K562 (cell line): ENCODE results near the gene ASB15. TPM values are rescaled to one million over a fixed set of nuclear protein-coding genes. Genes with fewer than 3 reads are reported as not detected.

Experiments
- ATAC-seq: fragments of 200-7000 bp; cut with Tn5 transposase; 3 replicates; pipeline ENCODE4 v1.9.1; 2020; ENCODE audit warnings: moderate library complexity
- BruUV-seq: library from RNA; stranded (reverse); fragments of 400-500 nt; replicated peaks from 2 replicates; lab custom pipeline; 2021; lab: Mats Ljungman, UMichigan
- CTCF ChIA-PET: fragments of 300-600 bp; formaldehyde crosslinking; extraction: SDS; loops from one replicate; lab custom pipeline; 2021; ENCODE audit warnings: low intra/inter-chr PET ratio; lab: Yijun Ruan, JAX
- POLR2A ChIA-PET: fragments of 300-600, 350-650 bp; sonication (Branson Sonifier 250); formaldehyde crosslinking; extraction: SDS; loops from one replicate; lab custom pipeline; 2021; ENCODE audit warnings: antibody characterized with exemption, inconsistent platforms; lab: Yijun Ruan, JAX
- DNase-seq, 4 experiments: peaks; one replicate each; pipeline versions ENCODE4 v3.0.0 to v3.0.0-alpha.2; 2011 to 2018; ENCODE audit warnings: low spot score in 3 of 4, mixed read lengths in 3 of 4; ENCODE audit errors: extremely low read depth in 1 of 4
- FAIRE-seq: peaks from 2 replicates; lab custom pipeline; 2011; peaks lifted over from hg19 to GRCh38; lab: Jason Lieb, UNC
- H2AFZ ChIP-seq: 2 replicates; pipeline ENCODE4 v1.6.0; 2011; ENCODE audit warnings: low read depth, low read length, control low read depth, inconsistent platforms
- H3K27ac ChIP-seq: fragments of 200-600 bp; 3 replicates; pipeline ENCODE4 v1.8.0; 2011; ENCODE audit warnings: low read depth, mild to moderate bottlenecking, control low read depth, inconsistent platforms, low read length, moderate library complexity, mixed read lengths; ENCODE audit errors: extremely low read depth
- H3K27me3 ChIP-seq, 2 experiments: fragments of 300-600 bp in 1 of 2; 2 replicates in 1 of 2; 3 replicates in 1 of 2; pipeline versions ENCODE4 v1.6.0 to v1.8.0; 2011; ENCODE audit warnings: inconsistent platforms in 2 of 2, low read length in 2 of 2, mild to moderate bottlenecking in 1 of 2, mixed read lengths in 1 of 2, moderate library complexity in 1 of 2; ENCODE audit not compliant: control insufficient read depth in 2 of 2, insufficient read depth in 2 of 2
- H3K36me3 ChIP-seq: fragments of 300-600 bp; 3 replicates; pipeline ENCODE4 v1.8.0; 2011; ENCODE audit warnings: mild to moderate bottlenecking, low read length, inconsistent platforms; ENCODE audit not compliant: control insufficient read depth, insufficient read depth
- H3K4me1 ChIP-seq, 2 experiments: fragments of 200-600 bp in 1 of 2; replicated peaks in 1 of 2; 2 replicates in 1 of 2; 3 replicates in 1 of 2; pipeline versions ENCODE4 v1.5.1 to v1.8.0; 2011; ENCODE audit warnings: inconsistent platforms in 2 of 2, low read length in 2 of 2, mild to moderate bottlenecking in 1 of 2, mixed read lengths in 1 of 2, moderate library complexity in 1 of 2; ENCODE audit not compliant: control insufficient read depth in 2 of 2, insufficient read depth in 2 of 2
- H3K4me2 ChIP-seq: 2 replicates; pipeline ENCODE4 v1.6.1; 2011; ENCODE audit warnings: low read length, control low read depth, inconsistent platforms, mixed read lengths; ENCODE audit not compliant: insufficient read depth
- H3K4me3 ChIP-seq: fragments of 200-600 bp; sonication (generic), shearing (Covaris generic); 2 replicates; pipeline ENCODE4 v1.5.1; 2016; ENCODE audit warnings: control low read depth, inconsistent platforms
- H3K79me2 ChIP-seq: fragments of 200-600 bp; 3 replicates; pipeline ENCODE4 v1.8.0; 2011; ENCODE audit warnings: low read length, inconsistent platforms; ENCODE audit not compliant: control insufficient read depth, insufficient read depth
- H3K9ac ChIP-seq, 2 experiments: 2 replicates each; pipeline versions ENCODE4 v1.6.0 to v1.6.1; 2011; ENCODE audit warnings: low read depth in 2 of 2, low read length in 2 of 2, control low read depth in 1 of 2, inconsistent platforms in 1 of 2, mild to moderate bottlenecking in 1 of 2, mixed read lengths in 1 of 2; ENCODE audit not compliant: insufficient read depth in 1 of 2
- H3K9me1 ChIP-seq: one replicate; pipeline ENCODE4 v1.6.0; 2011; ENCODE audit warnings: inconsistent platforms, mild to moderate bottlenecking, low read length, moderate library complexity; ENCODE audit not compliant: control insufficient read depth, insufficient read depth
- H3K9me3 ChIP-seq: replicated peaks from 2 replicates; pipeline ENCODE4 v1.5.1; 2011; ENCODE audit warnings: low read depth, low read length, inconsistent platforms; ENCODE audit not compliant: control insufficient read depth, insufficient read depth
- H4K20me1 ChIP-seq: replicated peaks from 2 replicates; pipeline ENCODE4 v1.6.1; 2011; ENCODE audit warnings: low read length, inconsistent platforms, mixed read lengths; ENCODE audit not compliant: control insufficient read depth, insufficient read depth
- CBX5 ChIP-seq: IDR thresholded peaks from 2 replicates; pipeline ENCODE4 v1.6.1; 2014; ENCODE audit warnings: low read depth, borderline replicate concordance
- CEBPB ChIP-seq: fragments of 450-650 bp; IDR thresholded peaks from 2 replicates; pipeline ENCODE4 v1.6.1; 2016; ENCODE audit warnings: missing genetic modification characterization, missing compliant biosample characterization
- EHMT2 ChIP-seq: fragments of 450-650 bp; IDR thresholded peaks from 2 replicates; pipeline ENCODE4 v1.6.1; 2018; ENCODE audit warnings: antibody characterized with exemption
- ELF2 ChIP-seq: fragments of 250-450 bp; sonication (Bioruptor Pico); IDR thresholded peaks from 2 replicates; pipeline ENCODE4 v1.5.0; 2021; ENCODE audit warnings: mild to moderate bottlenecking
- FOXA1 ChIP-seq: fragments of 450-650 bp; IDR thresholded peaks from 2 replicates; pipeline ENCODE4 v1.6.1; 2016; ENCODE audit warnings: mild to moderate bottlenecking, borderline replicate concordance
- ILK ChIP-seq: fragments of 450-650 bp; IDR thresholded peaks from 2 replicates; pipeline ENCODE4 v1.6.1; 2016; ENCODE audit warnings: missing genetic modification characterization, low read depth, mild to moderate bottlenecking, missing compliant biosample characterization, moderate library complexity, borderline replicate concordance
- KHSRP ChIP-seq: fragments of 450-650 bp; IDR thresholded peaks from 2 replicates; pipeline ENCODE4 v1.6.1; 2017
- KLF6 ChIP-seq: fragments of 250-450 bp; sonication (Bioruptor Pico); IDR thresholded peaks from 2 replicates; pipeline ENCODE4 v1.4.0; 2020; ENCODE audit warnings: mild to moderate bottlenecking, moderate library complexity, borderline replicate concordance
- NR2C2 ChIP-seq, 2 experiments: fragments of 200-800 bp in 1 of 2; sonication (Bioruptor generic) in 1 of 2; sonication (generic) in 1 of 2; formaldehyde crosslinking in 1 of 2; IDR thresholded peaks; 2 replicates each; pipeline versions ENCODE4 v1.6.1 to v1.8.0; 2016 to 2022; ENCODE audit warnings: mild to moderate bottlenecking in 1 of 2, missing compliant biosample characterization in 1 of 2, missing genetic modification characterization in 1 of 2, missing genetic modification reagents in 1 of 2
- NR4A1 ChIP-seq, 2 experiments: fragments of 250-450 bp in 1 of 2; fragments of 450-650 bp in 1 of 2; sonication (Bioruptor Pico) in 1 of 2; IDR thresholded peaks; 2 replicates each; pipeline versions ENCODE4 v1.4.0 to v1.6.1; 2016 to 2020; ENCODE audit warnings: mild to moderate bottlenecking in 2 of 2, missing compliant biosample characterization in 1 of 2, missing genetic modification characterization in 1 of 2, moderate library complexity in 1 of 2
- SNRNP70 ChIP-seq: fragments of 200-400 bp; formaldehyde crosslinking; optimal IDR thresholded peaks from 2 replicates; pipeline ENCODE3; 2017; ENCODE audit warnings: low read depth, low read length
- THRAP3 ChIP-seq: fragments of 450-650 bp; IDR thresholded peaks from 2 replicates; pipeline ENCODE4 v1.6.1; 2016; ENCODE audit warnings: mild to moderate bottlenecking, inconsistent platforms, borderline replicate concordance
- ZNF239 ChIP-seq: fragments of 250-450 bp; sonication (Bioruptor Pico); IDR thresholded peaks from 2 replicates; pipeline ENCODE4 v1.4.0; 2020; ENCODE audit warnings: mild to moderate bottlenecking
- WGBS: fragments of 100-300 bp; shearing (Covaris generic); methylation state at CpG from one replicate; pipeline ENCODE4 v1.1.6; 2016; ENCODE audit warnings: low coverage, mixed read lengths; ENCODE audit not compliant: insufficient coverage; ENCODE audit errors: missing lambda C conversion rate; 5-methylcytosine and 5-hydroxymethylcytosine counted together
- in situ Hi-C: fragments of 300-500 bp; cut with MboI; formaldehyde crosslinking; loops from 4 replicates; pipeline ENCODE4 v1.15.0; 2018; ENCODE audit warnings: inconsistent platforms, mixed read lengths
- intact Hi-C: fragments of 100-400 bp; cut with micrococcal nuclease; formaldehyde crosslinking; loops from 2 replicates; pipeline ENCODE4 v1.14.2; 2022
- polyA plus RNA-seq, 8 experiments: library from polyadenylated mRNA; depleted of rRNA in 4 of 8; stranded (reverse) in 5 of 8; unstranded in 3 of 8; fragments of >200 nt; fragmentation: Nextera tagmentation in 2 of 8; fragmentation: Illumina TruSeq in 1 of 8; extraction: Ambion mirVana in 2 of 8; extraction: Trizol in 1 of 8; gene quantifications; 2 replicates each; pipeline versions ENCODE4 v1.2.1 to v1.2.3, GENCODE V29; 2011 to 2014; ENCODE audit warnings: inconsistent platforms in 1 of 8, missing spikeins in 1 of 8
- total RNA-seq, 7 experiments: library from RNA; depleted of rRNA in 6 of 7; stranded (reverse); fragments of >200 nt in 6 of 7; fragmentation: Illumina TruSeq in 2 of 7; extraction: Trizol in 2 of 7; gene quantifications; 2 replicates each; pipeline versions ENCODE4 v1.2.1 to v1.2.3, GENCODE V29; 2011 to 2021; ENCODE audit warnings: low replicate concordance in 1 of 7
- TF ChIP-seq, protein P1 (sequence below): sonication (generic); formaldehyde crosslinking; IDR thresholded peaks from 2 replicates; pipeline ENCODE4 v1.4.0; 2020; ENCODE audit warnings: mild to moderate bottlenecking, missing genetic modification reagents

The ASB15 gene
- total and polyA plus RNA-seq, 9 of the 15 experiments (the other 6 are each of a cell fraction or from before 2014, with no cell fraction given): 0.03 to 0.14 (median 0.04) TPM; not detected in 3

DNA sequence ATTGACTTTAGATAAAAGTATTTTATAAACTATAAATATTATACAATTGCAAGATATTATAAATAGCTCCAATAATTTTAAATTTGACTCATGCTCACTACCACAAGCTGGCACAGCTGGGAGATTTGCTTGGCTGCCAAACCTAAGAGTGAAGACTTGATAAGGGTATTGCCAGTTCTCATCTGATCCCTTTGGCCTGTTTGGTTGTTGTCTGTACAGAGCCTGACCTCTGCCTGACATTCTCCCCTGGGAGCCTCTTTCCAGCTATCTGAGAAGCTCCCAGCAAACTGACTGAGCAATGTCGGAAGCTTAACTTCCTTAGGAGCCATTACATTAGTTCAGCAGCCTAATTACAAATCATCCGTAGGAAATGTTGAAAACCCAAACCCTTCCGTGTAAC lies 43.9 kb downstream of the ASB15 start:
- TF ChIP-seq FOXA1: no peak
- no peak for TF ChIP-seq CEBPB (tag)
- no peak for TF ChIP-seq NR2C2 (CRISPR knock-in tag; IDR thresholded peaks at IDR 0.05)
- 0 out of 2 replicates have a peak, but pooled peaks have one; percentile 10 for TF ChIP-seq NR2C2 (tag; IDR thresholded peaks at IDR 0.05)
- TF ChIP-seq, all 486 proteins: peak for 1
- Histone ChIP-seq H3K36me3 (no peaks in the 10 kb centered on the region), H3K27ac (no peak overlapping the region), H3K79me2 (no peaks in the 10 kb centered on the region), H3K4me1 (no peaks in the 10 kb centered on the region; a peak in 1 of 5 replicates), H4K20me1 (no peaks in the 10 kb centered on the region), H3K4me2 (no peak overlapping the region), H2AFZ (no peak overlapping the region), H3K9ac (no peak overlapping the region), H3K4me3 (no peak overlapping the region), H3K9me1 (no peaks in the 10 kb centered on the region), H3K9me3 (no peaks in the 10 kb centered on the region), H3K27me3 (peaks cover 0 to 14% of the 10 kb centered on the region in 2 experiments; a peak in 2 of 5 replicates)
- CTCF ChIA-PET: no interaction called here
- in situ Hi-C loops: no loop called here
- WGBS: 4% methylated on average over 3 of the region's 3 CpGs
- intact Hi-C loops: no loop called here
- no TSS peak for BruUV-seq
- POLR2A ChIA-PET: interaction anchor here (0.9 to 1.4 kb wide), 2 partner anchors 11 to 21 kb away, joined by 3 to 4 read pairs; no protein-coding TSS in a partner anchor
- FAIRE-seq (no peak), DNase-seq (no peak), ATAC-seq (no peak)

DNA sequence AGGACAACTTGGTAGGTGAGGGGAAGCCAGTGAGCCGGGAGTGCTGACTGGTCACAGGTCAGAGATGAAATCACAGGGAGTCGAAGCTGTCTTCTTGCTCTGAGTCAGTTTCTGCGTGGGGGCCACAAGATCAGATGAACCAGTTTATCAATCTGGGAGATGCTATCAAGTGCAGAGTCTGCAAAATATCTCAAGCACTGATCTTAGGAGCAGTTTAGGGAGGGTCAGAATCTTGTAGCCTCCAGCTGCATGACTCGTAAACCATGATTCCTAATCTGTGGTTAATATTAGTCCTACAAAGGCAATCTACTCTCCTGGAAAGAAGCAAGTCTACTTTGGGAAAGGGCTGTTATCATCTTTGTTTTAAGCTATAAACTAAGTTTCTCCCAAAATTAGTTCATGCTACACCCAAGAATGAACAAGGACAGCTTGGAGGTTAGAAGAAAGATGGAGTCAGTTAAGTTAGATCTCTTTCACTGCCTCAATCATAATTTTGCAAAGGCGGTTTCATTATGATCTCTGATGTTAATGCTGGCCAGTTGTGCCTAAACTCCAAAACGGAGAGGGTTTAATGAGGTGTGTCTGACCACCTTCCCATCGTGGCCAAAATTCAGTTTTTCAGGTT lies 45.6 kb downstream of the ASB15 start:
- no peaks in the 10 kb centered on the region for H3K79me2 ChIP-seq
- ATAC-seq (no peak), FAIRE-seq (no peak), DNase-seq (no peak)
- no peak overlapping the region for H3K4me3 ChIP-seq
- intact Hi-C loops (no loop called here), in situ Hi-C loops (no loop called here)
- ChIA-PET CTCF (no interaction called here), POLR2A (interaction anchor here (1.9 kb wide), 1 partner anchor 9 kb away, joined by 4 read pairs; no protein-coding TSS in a partner anchor)
- no peaks in the 10 kb centered on the region for H4K20me1 ChIP-seq
- no peaks in the 10 kb centered on the region for H3K9me1 ChIP-seq
- no peak overlapping the region for H3K27ac ChIP-seq
- no peaks in the 10 kb centered on the region for H3K36me3 ChIP-seq
- BruUV-seq: no TSS peak
- H3K4me1 ChIP-seq: no peaks in the 10 kb centered on the region; a peak in 1 of 5 replicates
- peaks cover 0 to 14% of the 10 kb centered on the region in 2 experiments; a peak in 2 of 5 replicates for H3K27me3 ChIP-seq
- no peaks in the 10 kb centered on the region for H3K9me3 ChIP-seq
- no peak overlapping the region for H2AFZ ChIP-seq
- WGBS: 2% methylated on average over 7 of the region's 7 CpGs
- no peak overlapping the region for H3K4me2 ChIP-seq
- no peak overlapping the region for H3K9ac ChIP-seq
- TF ChIP-seq ZNF239 (CRISPR knock-in tag) (peak; percentile 65), KHSRP (no peak), EHMT2 (no peak), KLF6 (CRISPR knock-in tag) (0 out of 2 replicates have a peak, but pooled peaks have one; percentile 70), SNRNP70 (no peak), ELF2 (CRISPR knock-in tag) (no peak), NR4A1 (CRISPR knock-in tag; IDR thresholded peaks at IDR 0.05) (no peak), NR4A1 (tag; IDR thresholded peaks at IDR 0.05) (no peak), THRAP3 (no peak), CBX5 (no peak), ILK (tag) (no peak)
- TF ChIP-seq, protein P1, sequence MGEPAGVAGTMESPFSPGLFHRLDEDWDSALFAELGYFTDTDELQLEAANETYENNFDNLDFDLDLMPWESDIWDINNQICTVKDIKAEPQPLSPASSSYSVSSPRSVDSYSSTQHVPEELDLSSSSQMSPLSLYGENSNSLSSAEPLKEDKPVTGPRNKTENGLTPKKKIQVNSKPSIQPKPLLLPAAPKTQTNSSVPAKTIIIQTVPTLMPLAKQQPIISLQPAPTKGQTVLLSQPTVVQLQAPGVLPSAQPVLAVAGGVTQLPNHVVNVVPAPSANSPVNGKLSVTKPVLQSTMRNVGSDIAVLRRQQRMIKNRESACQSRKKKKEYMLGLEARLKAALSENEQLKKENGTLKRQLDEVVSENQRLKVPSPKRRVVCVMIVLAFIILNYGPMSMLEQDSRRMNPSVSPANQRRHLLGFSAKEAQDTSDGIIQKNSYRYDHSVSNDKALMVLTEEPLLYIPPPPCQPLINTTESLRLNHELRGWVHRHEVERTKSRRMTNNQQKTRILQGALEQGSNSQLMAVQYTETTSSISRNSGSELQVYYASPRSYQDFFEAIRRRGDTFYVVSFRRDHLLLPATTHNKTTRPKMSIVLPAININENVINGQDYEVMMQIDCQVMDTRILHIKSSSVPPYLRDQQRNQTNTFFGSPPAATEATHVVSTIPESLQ: no peak
